ENCODE data around the gene CAPN7.
A peak's percentile ranks its signal among the peaks of the same experiment; 100 is the strongest.

The CAPN7 gene

GRCh38 chr3:15199493-15200105 lies 6.4 kb upstream of the CAPN7 start:
- no peak for DNase-seq

DNA sequence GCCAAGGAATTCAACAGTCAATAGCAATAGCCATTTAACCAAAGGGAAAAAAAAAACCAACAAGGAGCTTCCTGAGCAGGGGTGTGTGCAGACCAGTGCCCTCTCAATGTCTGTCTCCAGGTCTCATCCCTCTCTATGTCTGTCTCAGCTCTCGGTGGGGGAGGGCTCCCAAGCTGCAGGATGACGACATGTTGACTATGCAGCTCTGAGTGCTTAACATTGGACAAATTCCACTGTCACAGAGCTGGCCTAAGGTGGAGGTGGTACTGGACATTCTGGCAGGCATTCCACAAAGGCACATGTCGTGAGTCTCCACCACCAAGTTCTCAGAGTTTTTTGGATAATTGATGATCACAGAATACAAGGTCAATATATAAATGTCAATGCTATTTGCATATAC lies 2.0 kb upstream of the CAPN7 start:
- DNase-seq = no peak

- DNase-seq = no peak
Observed at GRCh38 chr3:15205482-15205933, 538 bp upstream of the CAPN7 start.

DNA sequence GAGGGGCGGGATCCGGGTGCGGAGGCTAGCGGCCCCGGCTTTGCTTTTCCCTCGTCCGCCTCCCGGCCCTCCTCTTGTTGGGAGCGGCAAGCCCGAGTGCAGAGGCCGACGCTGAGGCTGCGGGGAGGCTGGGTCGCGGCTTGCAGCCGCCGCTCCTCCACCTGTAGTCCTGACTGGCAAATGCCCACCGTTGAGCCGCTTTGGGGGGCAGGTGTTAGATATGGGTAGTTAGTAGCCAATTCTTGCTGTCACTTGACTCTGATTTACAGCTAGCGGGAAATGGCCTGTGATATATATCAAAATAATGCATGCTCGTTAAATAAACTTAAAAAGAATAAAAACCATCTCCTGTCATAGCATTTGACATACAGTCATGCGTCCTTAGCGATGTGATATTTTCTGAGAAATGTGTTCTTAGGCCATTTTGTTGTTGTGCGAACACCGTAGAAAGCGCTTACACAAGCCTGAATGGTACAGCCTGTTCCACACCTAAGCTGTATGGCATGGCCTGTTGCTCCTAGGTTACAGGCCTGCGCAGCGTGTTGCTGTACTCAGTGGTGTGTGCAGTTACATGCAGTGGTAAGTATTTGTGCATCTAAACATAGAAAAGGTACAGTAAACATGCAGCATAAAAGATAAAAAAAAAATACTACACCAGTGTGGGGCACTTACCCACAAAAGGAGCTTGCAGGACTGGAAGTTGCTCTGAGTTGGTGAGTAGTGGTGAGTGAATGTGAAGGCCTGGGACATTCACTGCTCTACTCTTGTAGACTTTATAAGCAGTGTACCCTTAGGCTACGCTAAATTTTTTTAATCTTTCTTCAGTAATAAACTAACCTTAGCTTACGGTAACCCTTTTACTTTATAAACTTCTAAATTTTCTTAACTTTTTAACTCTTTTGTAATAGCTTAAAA lies 873 bp downstream of the CAPN7 start:
- DNase-seq = no peak

- DNase-seq = no peak
Observed at GRCh38 chr3:15207836-15208504, 1.9 kb downstream of the CAPN7 start.

DNA sequence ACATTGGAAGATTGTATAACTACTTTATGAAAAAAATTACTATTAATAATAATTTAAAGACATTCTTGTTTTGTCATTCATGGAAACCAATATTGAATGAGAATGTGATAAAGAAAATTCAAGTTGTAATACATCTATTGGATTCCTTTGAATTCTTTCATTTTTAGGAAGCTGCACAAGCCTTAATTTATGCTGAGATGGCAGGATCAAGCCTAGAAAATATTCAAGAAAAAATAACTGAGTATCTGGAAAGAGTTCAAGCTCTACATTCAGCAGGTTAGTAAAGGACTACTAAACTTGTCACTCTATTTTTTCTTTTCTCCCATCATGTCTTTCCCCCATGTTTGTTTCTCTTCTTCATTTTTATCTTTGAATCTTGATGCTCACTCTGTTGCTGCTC lies 5.9 kb downstream of the CAPN7 start:
- no peak for DNase-seq

GRCh38 chr3:15214758-15215157 lies 8.7 kb downstream of the CAPN7 start:
- no peak for DNase-seq

GRCh38 chr3:15215996-15216395 lies 9.9 kb downstream of the CAPN7 start:
- no peak for DNase-seq

DNA sequence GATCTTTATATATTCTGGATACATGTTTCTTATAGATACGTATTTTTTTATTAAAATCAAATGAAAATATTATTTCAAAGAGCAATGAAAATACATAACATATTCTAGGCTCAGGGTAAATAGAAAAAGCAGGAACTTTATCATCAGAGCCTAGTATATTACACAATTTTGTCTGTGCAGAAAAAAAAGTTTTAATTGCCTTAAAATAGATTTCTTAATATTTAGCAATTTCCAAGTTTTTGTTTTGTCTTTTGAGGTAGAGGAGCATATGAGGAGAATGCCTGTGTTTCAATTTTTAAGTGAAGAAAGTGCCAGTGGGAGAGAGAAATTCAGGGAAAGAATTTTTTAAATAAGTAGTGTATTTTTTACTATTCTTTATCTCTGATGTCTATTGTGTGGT lies 10.5 kb downstream of the CAPN7 start:
- no peak for DNase-seq

DNA sequence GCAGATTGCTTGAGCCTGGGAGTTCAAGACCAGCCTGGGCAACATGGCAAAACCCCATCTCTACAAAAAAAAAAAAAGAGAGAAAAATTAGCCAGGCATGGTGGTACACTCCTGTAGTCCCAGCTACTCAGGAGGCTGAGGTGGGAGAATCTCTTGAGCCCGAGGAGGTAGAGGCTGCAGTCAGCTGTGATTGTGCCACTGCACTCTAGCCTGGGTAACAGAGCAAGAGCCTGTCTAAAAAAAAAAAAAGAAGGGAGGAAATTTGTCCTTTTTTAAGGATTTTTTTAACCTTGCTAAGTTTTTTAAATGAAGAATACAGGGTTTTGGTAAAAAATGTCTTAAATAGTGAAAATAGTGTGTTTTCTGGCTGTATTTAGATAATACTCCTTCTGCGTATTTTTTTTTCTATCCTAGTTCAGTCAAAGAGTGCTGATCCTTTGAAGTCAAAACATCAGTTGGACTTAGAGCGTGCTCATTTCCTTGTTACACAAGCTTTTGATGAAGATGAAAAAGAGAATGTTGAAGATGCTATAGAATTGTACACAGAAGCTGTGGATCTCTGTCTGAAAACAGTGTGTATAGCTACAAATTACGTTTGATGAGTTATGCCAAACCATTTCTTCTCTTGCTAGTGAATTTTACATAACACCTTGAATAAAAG lies 11.1 kb downstream of the CAPN7 start:
- no peak for DNase-seq

DNA sequence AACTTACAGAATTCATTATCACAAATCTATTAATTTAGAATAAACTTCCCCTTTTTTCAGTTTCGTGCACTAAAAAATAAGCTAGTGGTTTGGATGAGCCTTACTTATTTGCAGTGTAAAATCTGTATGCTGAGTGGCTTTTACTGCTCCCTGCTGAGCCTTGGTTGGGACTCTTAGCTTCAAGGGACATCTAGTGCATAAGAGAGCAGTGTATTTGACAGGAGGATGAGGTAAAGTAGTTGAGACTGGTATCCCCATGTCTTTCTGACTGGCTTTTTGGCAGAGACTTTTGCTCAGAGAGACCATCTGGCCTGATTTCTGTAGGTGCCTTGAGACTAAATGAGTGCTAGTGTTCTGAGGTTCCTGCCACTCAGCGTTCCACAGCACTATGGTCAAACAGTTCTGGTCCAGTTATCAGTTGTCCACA lies 11.8 kb downstream of the CAPN7 start:
- no peak for DNase-seq

- DNase-seq = no peak
Observed at GRCh38 chr3:15218689-15219088, 12.6 kb downstream of the CAPN7 start.

DNA sequence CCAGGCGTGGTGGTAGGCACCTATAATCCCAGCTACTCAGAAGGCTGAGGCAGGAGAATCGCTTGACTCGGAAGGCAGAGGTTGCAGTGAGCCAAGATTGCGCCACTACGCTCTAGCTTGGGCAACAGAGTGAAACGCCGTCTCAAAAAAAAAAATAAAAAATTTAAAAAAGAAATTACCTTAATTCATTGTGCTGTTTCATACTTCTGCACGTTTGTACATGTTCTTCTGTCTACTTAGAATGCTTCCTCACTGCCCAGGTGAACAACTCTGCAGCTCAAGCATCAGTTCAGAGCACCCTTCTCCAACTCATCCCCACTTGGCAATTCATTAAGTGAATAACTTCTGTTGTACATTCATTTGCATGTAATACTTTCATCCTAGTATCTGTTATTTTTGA lies 14.0 kb downstream of the CAPN7 start:
- DNase-seq = no peak

DNA sequence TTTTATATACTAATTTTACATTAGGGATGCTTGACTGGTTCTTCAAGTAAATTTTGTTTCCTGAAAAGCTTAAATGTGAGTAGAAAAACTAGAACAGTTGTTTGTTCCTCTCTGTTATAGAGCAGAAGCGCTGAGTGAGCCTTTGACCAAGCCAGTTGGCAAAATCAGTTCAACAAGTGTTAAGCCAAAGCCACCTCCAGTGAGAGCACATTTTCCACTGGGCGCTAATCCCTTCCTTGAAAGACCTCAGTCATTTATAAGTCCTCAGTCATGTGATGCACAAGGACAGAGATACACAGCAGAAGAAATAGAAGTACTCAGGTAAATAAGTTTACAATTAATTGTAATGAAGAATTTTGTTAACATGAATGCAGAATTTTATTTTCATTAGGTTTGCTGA lies 14.6 kb downstream of the CAPN7 start:
- peak in 1 of 56 donors; percentile 19 for DNase-seq

GRCh38 chr3:15221574-15222217 lies 15.7 kb downstream of the CAPN7 start:
- DNase-seq = peak in 2 of 56 donors; percentile 4 to 26

DNA sequence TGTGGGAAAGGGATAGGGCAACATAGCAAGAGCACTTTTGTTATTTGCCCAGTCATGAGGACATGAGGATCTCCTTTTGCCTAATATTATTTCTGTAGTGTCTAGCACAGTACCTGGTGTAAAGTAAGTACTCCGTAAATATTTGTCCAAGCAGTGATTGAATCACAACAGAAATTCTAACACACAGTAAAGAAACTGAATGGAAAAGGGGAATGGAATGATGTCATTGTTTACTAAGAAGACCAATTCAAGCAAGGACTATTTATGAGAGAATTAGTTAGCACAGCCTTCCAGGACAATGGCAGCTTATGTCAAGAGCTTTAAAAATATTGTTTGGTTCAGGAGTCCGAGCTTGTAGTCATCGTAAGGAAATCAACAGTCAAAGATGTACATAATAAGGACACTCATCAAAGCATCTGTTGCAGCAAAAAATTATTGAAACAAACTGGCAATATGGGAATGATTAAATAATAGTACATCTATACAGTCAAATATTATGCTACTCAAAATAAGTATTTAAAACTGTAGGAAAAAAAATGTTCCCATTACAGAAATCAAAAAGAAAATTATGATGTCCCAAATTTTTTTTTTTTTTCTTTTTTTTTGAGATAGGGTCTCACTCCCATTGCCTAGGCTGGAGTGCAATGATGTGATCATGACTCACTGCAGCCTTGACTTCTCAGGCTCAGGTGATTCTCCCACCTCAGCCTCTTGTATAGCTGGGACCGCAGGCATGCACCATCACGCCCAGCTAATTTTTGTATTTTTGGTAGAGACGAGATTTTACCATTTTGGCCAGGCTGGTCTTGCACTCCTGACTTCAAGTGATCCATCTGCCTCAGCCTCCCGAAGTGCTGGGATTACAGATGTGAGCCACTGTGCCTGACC lies 17.9 kb downstream of the CAPN7 start:
- no peak for DNase-seq

DNA sequence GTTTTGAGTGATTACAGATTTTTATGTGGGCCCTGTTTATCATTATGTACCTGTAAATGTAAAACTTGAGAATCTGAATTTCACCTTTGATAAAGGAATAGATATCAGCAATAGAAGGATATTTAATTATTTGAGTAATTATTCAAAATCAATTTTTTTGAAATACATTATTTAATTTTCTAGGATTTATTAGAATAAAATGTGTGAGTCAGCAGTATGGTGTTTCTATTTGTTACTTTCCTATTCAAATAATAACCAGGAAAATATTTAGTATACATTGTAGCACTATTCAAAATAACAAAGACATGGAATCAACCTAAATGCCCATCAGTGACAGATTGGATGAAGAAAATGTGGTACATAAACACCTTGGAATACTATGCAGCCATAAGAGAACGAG lies 22.1 kb downstream of the CAPN7 start:
- DNase-seq = no peak

- DNase-seq = no peak
Observed at GRCh38 chr3:15229262-15229661, 23.2 kb downstream of the CAPN7 start.

DNA sequence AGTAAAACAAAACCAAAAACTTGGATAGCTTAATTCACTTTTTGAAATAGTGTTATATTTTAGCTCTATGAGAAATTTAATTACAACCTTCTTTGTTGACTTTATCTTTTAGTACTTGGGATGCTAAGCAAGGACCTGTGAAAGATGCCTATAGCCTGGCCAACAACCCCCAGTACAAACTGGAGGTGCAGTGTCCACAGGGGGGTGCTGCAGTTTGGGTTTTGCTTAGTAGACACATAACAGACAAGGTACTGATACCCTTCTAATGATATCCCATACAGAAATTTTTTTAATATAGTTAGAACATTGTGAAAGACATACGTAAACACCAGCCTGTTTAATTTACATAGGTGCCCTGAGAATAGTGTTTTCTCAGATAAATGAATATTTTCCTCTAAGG lies 35.3 kb downstream of the CAPN7 start:
- peak in 3 of 56 donors; percentile 10 to 23 (median 15) for DNase-seq

All from nucleus accumbens (tissue), 56 donors.